ENCODE data around the gene NISCH.

Gene NISCH

DNA sequence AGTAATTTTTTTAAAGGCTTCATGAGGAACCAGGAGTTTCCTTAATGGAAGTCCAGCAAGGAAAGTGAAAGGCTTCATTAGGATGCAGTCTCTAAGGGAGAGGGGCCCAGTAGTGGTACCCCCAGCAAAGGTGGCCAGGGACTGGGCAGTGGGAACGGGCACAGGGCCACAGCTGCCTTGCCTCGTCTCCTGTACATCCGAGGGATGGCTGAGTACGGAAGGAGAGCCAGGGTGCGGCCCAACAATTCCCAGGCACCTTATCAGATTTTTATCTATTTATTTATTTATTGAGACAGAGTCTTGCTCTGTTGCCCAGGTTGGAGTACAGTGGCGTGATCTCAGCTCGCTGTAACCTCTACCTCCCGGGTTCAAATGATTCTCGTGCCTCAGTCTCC, 25.0 kb upstream of the NISCH start:
- TF ChIP-seq GABPA (IDR thresholded peaks at IDR 0.05; ENCODE audit: low read depth) = no peak
- TF ChIP-seq, protein P1, sequence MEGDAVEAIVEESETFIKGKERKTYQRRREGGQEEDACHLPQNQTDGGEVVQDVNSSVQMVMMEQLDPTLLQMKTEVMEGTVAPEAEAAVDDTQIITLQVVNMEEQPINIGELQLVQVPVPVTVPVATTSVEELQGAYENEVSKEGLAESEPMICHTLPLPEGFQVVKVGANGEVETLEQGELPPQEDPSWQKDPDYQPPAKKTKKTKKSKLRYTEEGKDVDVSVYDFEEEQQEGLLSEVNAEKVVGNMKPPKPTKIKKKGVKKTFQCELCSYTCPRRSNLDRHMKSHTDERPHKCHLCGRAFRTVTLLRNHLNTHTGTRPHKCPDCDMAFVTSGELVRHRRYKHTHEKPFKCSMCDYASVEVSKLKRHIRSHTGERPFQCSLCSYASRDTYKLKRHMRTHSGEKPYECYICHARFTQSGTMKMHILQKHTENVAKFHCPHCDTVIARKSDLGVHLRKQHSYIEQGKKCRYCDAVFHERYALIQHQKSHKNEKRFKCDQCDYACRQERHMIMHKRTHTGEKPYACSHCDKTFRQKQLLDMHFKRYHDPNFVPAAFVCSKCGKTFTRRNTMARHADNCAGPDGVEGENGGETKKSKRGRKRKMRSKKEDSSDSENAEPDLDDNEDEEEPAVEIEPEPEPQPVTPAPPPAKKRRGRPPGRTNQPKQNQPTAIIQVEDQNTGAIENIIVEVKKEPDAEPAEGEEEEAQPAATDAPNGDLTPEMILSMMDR (IDR thresholded peaks at IDR 0.05; ENCODE audit: insufficient read depth, low read length) = no peak
- TF ChIP-seq, protein P2, sequence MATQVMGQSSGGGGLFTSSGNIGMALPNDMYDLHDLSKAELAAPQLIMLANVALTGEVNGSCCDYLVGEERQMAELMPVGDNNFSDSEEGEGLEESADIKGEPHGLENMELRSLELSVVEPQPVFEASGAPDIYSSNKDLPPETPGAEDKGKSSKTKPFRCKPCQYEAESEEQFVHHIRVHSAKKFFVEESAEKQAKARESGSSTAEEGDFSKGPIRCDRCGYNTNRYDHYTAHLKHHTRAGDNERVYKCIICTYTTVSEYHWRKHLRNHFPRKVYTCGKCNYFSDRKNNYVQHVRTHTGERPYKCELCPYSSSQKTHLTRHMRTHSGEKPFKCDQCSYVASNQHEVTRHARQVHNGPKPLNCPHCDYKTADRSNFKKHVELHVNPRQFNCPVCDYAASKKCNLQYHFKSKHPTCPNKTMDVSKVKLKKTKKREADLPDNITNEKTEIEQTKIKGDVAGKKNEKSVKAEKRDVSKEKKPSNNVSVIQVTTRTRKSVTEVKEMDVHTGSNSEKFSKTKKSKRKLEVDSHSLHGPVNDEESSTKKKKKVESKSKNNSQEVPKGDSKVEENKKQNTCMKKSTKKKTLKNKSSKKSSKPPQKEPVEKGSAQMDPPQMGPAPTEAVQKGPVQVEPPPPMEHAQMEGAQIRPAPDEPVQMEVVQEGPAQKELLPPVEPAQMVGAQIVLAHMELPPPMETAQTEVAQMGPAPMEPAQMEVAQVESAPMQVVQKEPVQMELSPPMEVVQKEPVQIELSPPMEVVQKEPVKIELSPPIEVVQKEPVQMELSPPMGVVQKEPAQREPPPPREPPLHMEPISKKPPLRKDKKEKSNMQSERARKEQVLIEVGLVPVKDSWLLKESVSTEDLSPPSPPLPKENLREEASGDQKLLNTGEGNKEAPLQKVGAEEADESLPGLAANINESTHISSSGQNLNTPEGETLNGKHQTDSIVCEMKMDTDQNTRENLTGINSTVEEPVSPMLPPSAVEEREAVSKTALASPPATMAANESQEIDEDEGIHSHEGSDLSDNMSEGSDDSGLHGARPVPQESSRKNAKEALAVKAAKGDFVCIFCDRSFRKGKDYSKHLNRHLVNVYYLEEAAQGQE (IDR thresholded peaks at IDR 0.05; ENCODE audit: insufficient replicate concordance, low read depth) = no peak
- H3K27ac ChIP-seq (replicated peaks) = no peak overlapping the region
- H3K4me3 ChIP-seq (replicated peaks; ENCODE audit: insufficient read depth, low read length) = no peak overlapping the region
- H3K27me3 ChIP-seq (ENCODE audit: insufficient read depth, poor library complexity, severe bottlenecking) = no peaks in the 10 kb centered on the region
- DNase-seq (ENCODE audit: low read depth in 1 of 2, low spot score in 1 of 2) = no peak

DNA sequence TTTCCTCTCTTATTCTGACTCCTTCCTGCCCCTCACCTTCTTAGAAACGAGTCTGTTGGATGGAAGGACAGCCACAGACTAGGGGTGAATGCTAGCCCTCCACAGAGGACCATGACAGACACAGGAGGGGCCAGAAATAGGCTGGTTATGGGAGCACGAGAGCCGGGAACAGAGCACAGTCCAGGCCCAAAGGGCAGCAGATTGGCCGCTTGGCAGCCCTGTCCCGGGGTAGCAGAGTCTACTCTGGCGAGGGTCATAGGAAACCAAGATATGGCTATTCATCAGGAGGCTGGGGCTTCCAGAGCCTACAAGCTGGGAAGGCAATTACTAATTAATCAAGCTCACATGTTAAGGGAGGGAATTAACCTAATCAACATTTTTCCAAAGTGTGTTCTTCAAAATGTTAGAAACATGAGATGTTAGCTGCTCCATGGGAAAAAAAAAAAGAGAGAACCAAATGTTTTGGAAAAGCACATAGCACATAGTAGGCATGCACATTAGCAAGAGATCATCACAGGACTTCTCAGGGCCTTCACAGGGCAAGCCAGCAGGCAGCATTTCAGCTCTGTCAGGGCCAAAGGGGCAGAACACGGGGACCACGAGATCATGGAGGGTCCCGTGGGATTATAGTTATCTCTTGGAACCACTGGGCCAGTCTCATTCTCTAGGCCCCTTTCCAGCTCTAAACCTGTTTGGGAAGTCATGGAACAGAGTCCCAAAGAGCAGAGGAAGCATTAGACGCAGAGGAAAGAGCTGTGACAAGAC, 23.8 kb upstream of the NISCH start:
- no peak overlapping the region for H3K4me3 ChIP-seq (replicated peaks; ENCODE audit: insufficient read depth, low read length)
- H3K27ac ChIP-seq (replicated peaks) = no peak overlapping the region
- H3K27me3 ChIP-seq (ENCODE audit: insufficient read depth, poor library complexity, severe bottlenecking) = no peaks in the 10 kb centered on the region
- DNase-seq (ENCODE audit: low read depth in 1 of 2, low spot score in 1 of 2) = no peak
- TF ChIP-seq SPI1 (IDR thresholded peaks at IDR 0.05; ENCODE audit: borderline replicate concordance, low read depth) (no peak), GABPA (IDR thresholded peaks at IDR 0.05; ENCODE audit: low read depth) (no peak), POLR2AphosphoS5 (IDR thresholded peaks at IDR 0.05; ENCODE audit: low read depth) (no peak)
- TF ChIP-seq, protein P2 (IDR thresholded peaks at IDR 0.05; ENCODE audit: insufficient replicate concordance, low read depth) = no peak
- TF ChIP-seq, protein P1 (IDR thresholded peaks at IDR 0.05; ENCODE audit: insufficient read depth, low read length) = no peak

DNA sequence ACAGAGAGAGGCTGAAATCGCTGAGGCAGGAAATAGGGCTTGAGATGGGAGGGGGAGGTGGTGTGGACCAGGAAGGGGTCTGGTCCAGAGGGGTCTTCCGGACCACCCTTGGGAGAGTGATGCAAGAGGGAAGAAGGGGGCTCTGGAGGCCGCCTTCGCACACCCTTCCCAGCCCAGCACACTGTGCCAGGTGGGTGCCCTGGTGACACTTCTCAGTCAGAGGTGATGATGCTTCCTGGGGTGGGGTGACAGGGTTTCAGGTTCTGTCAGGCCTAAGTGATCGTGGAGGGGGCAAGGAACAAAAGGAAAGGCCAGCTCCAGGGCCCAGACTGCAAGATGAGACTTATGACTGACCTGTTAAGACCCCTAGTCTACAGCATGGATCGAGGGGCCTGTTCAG, 23.2 kb upstream of the NISCH start:
- no peak for DNase-seq (ENCODE audit: low read depth in 1 of 2, low spot score in 1 of 2)
- Histone ChIP-seq H3K4me3 (replicated peaks; ENCODE audit: insufficient read depth, low read length) (no peak overlapping the region), H3K27me3 (ENCODE audit: insufficient read depth, poor library complexity, severe bottlenecking) (no peaks in the 10 kb centered on the region), H3K27ac (replicated peaks) (no peak overlapping the region)
- TF ChIP-seq, protein P2 (IDR thresholded peaks at IDR 0.05; ENCODE audit: insufficient replicate concordance, low read depth) = no peak
- TF ChIP-seq POLR2AphosphoS5 (IDR thresholded peaks at IDR 0.05; ENCODE audit: low read depth) (no peak), SPI1 (IDR thresholded peaks at IDR 0.05; ENCODE audit: borderline replicate concordance, low read depth) (no peak), GABPA (IDR thresholded peaks at IDR 0.05; ENCODE audit: low read depth) (no peak)
- TF ChIP-seq, protein P1 (IDR thresholded peaks at IDR 0.05; ENCODE audit: insufficient read depth, low read length) = no peak

Data from HL-60 (cell line).